ENCODE results near the gene ZNF431. TPM values are rescaled to one million over a fixed set of nuclear protein-coding genes. Genes with fewer than 3 reads are reported as not detected.

ZNF431 gene
- total and polyA plus RNA-seq, 7 donors: 3.8 to 17.4 (median 8.2) TPM

GRCh38 chr19:21128901-21129698, 12.7 kb upstream of the ZNF431 start:
- no peaks in the 10 kb centered on the region for H3K4me1 ChIP-seq
- peaks cover 3% of the 10 kb centered on the region for H3K9me3 ChIP-seq
- 83 to 86% (median 85%) methylated on average over 6 of the region's 6 CpGs for WGBS, 3 donors
- ATAC-seq (no peak), DNase-seq (no peak)
- intact Hi-C loops (cut with DNase I): no loop called here
- no peaks in the 10 kb centered on the region for H3K27me3 ChIP-seq (ENCODE audit: insufficient read depth in 3 of 3, low read length in 2 of 3)
- no peaks in the 10 kb centered on the region for H3K36me3 ChIP-seq (ENCODE audit: insufficient read depth in 1 of 2, low read depth in 1 of 2)
- no peak overlapping the region for H3K4me3 ChIP-seq
- TF ChIP-seq CTCF (IDR thresholded peaks at IDR 0.05): no peak
- no peak overlapping the region for H3K27ac ChIP-seq

GRCh38 chr19:21130097-21130775, 11.6 kb upstream of the ZNF431 start:
- Histone ChIP-seq H3K9me3 (peaks cover 3% of the 10 kb centered on the region), H3K36me3 (ENCODE audit: insufficient read depth in 1 of 2, low read depth in 1 of 2) (no peaks in the 10 kb centered on the region), H3K4me3 (no peak overlapping the region), H3K27ac (no peak overlapping the region), H3K4me1 (no peaks in the 10 kb centered on the region), H3K27me3 (ENCODE audit: insufficient read depth in 3 of 3, low read length in 2 of 3) (no peaks in the 10 kb centered on the region)
- intact Hi-C loops (cut with DNase I): no loop called here
- DNase-seq: no peak
- 60 to 83% (median 64%) methylated on average over 3 of the region's 3 CpGs for WGBS, 3 donors
- ATAC-seq: no peak
- TF ChIP-seq CTCF (IDR thresholded peaks at IDR 0.05): no peak

GRCh38 chr19:21133633-21134032, 8.2 kb upstream of the ZNF431 start:
- Histone ChIP-seq H3K4me3 (no peak overlapping the region), H3K27ac (no peak overlapping the region), H3K36me3 (ENCODE audit: insufficient read depth in 1 of 2, low read depth in 1 of 2) (no peaks in the 10 kb centered on the region), H3K27me3 (ENCODE audit: insufficient read depth in 3 of 3, low read length in 2 of 3) (no peaks in the 10 kb centered on the region), H3K4me1 (no peaks in the 10 kb centered on the region), H3K9me3 (no peaks in the 10 kb centered on the region)
- 20 to 37% (median 31%) methylated on average over 1 of the region's 1 CpG for WGBS, 3 donors
- no peak for ATAC-seq
- intact Hi-C loops (cut with DNase I): no loop called here
- DNase-seq: no peak
- no peak for TF ChIP-seq CTCF (IDR thresholded peaks at IDR 0.05)

GRCh38 chr19:21134934-21135366, 6.9 kb upstream of the ZNF431 start:
- H3K27ac ChIP-seq: no peak overlapping the region
- ATAC-seq: no peak
- DNase-seq: no peak
- H3K27me3 ChIP-seq (ENCODE audit: insufficient read depth in 3 of 3, low read length in 2 of 3): no peaks in the 10 kb centered on the region
- no peaks in the 10 kb centered on the region for H3K9me3 ChIP-seq
- H3K4me1 ChIP-seq: no peaks in the 10 kb centered on the region
- no peaks in the 10 kb centered on the region for H3K36me3 ChIP-seq (ENCODE audit: insufficient read depth in 1 of 2, low read depth in 1 of 2)
- WGBS, 3 donors: 76 to 86% (median 77%) methylated on average over 2 of the region's 2 CpGs
- intact Hi-C loops (cut with DNase I): no loop called here
- no peak overlapping the region for H3K4me3 ChIP-seq
- no peak for TF ChIP-seq CTCF (IDR thresholded peaks at IDR 0.05)

Measured in psoas muscle (tissue), 8 donors.